HCT116 (cell line): ENCODE data around the gene RREB1.

Experiments used
- CTCF ChIP-seq, 3 experiments: fragments of 200-600 bp in 1 of 3; sonication (generic) in 1 of 3; IDR thresholded peaks in 2 of 3; conservative IDR thresholded peaks in 1 of 3; 2 replicates each; pipeline ENCODE4 v1.5.1; 2012 to 2017; ENCODE audit warnings: low read depth in 2 of 3, low read length in 2 of 3, antibody characterized with exemption in 1 of 3, borderline replicate concordance in 1 of 3, control low read depth in 1 of 3, mild to moderate bottlenecking in 1 of 3, mixed read lengths in 1 of 3, mixed run types in 1 of 3, moderate library complexity in 1 of 3; ENCODE audit not compliant: insufficient read depth in 1 of 3
- REST ChIP-seq: IDR thresholded peaks from 2 replicates; pipeline ENCODE4 v1.6.1; 2012; ENCODE audit warnings: low read depth
- SP1 ChIP-seq: IDR thresholded peaks from 2 replicates; pipeline ENCODE4 v1.6.1; 2012; ENCODE audit warnings: low read depth

DNA sequence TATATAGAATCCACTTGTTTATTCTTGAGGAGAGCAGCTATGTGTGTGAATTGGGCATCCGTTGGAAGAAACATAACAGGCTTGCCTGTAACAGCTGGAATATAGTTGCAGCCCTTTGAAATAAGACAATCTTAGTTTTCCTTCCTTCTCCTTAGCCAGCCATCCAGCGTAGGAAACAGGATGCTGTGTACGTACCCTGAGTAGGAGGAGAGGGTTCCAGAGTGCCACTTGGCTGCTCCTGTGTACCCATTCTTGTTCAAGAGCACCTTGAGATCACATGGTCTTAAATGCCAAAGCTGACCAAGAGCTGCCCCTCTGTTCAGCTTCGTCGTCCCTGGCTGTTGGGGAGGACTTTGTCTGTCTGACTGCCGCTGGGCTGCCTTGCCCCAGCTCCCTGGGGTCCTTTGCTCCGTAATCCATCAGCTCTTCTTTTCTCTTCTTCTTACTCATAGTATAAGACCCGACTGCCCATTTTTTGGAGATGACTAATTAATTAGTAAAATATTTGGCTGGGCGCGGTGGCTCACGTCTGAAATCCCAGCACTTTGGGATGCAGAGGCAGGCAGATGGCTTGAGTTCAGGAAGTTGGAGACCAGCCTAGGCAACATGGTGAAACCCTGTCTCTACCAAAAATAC, 49.0 kb downstream of the RREB1 start:
- TF ChIP-seq REST: no peak
- TF ChIP-seq SP1: no peak
- no peak for TF ChIP-seq CTCF (IDR thresholded peaks at IDR 0.05 in 2 of 3, conservative IDR thresholded peaks at IDR 0.05 in 1 of 3; ENCODE audit: borderline replicate concordance in 1 of 3, insufficient read depth in 1 of 3, low read depth in 2 of 3, low read length in 2 of 3)
